GM21786 (cell line): ENCODE data around the gene CNTLN.
A peak's percentile ranks its signal among the peaks of the same experiment; 100 is the strongest.
"Not testable (repeated sequence)": the region's sequence is repeated elsewhere in the genome, so short reads cannot be mapped to it uniquely, and the experiment has no call there.

Experiments used
- ATAC-seq: cut with Tn5 transposase; IDR thresholded peaks from one replicate; pipeline ENCODE4 v1.9.1; 2021; ENCODE audit not compliant: unreplicated experiment

The CNTLN gene

GRCh38 chr9:17486396-17486795, 351.6 kb downstream of the CNTLN start:
- no peak for ATAC-seq

- no peak for ATAC-seq
Measured at GRCh38 chr9:17487467-17487866, 352.6 kb downstream of the CNTLN start.

GRCh38 chr9:17488662-17489061, 353.8 kb downstream of the CNTLN start:
- ATAC-seq = no peak

GRCh38 chr9:17490110-17490509, 355.3 kb downstream of the CNTLN start:
- no peak for ATAC-seq

GRCh38 chr9:17491780-17492179, 356.9 kb downstream of the CNTLN start:
- ATAC-seq = no peak

- ATAC-seq = no peak
Measured at GRCh38 chr9:17503196-17503595, 368.4 kb downstream of the CNTLN start.

- ATAC-seq = no peak
Measured at GRCh38 chr9:17509151-17509550, 374.3 kb downstream of the CNTLN start.

GRCh38 chr9:17509701-17510100, 374.9 kb downstream of the CNTLN start:
- no peak for ATAC-seq

GRCh38 chr9:17519761-17520160, 384.9 kb downstream of the CNTLN start:
- no peak for ATAC-seq

GRCh38 chr9:17520268-17521064, 385.6 kb downstream of the CNTLN start:
- no peak for ATAC-seq

GRCh38 chr9:17521100-17521855, 386.4 kb downstream of the CNTLN start:
- ATAC-seq = no peak

- ATAC-seq = not testable (repeated sequence)
Measured at GRCh38 chr9:17526726-17527125, 391.9 kb downstream of the CNTLN start.

- ATAC-seq = no peak
Measured at GRCh38 chr9:17528859-17529258, 394.0 kb downstream of the CNTLN start.

GRCh38 chr9:17531642-17532254, 396.9 kb downstream of the CNTLN start:
- ATAC-seq = peak; percentile 66

- ATAC-seq = no peak
Measured at GRCh38 chr9:17532461-17532860, 397.6 kb downstream of the CNTLN start.

- ATAC-seq = no peak
Measured at GRCh38 chr9:17535176-17535575, 400.3 kb downstream of the CNTLN start.

GRCh38 chr9:17536027-17536426, 401.2 kb downstream of the CNTLN start:
- no peak for ATAC-seq

- no peak for ATAC-seq
Measured at GRCh38 chr9:17551023-17551422, 416.2 kb downstream of the CNTLN start.
